DND-41 (cell line): ENCODE data around the gene EIF3A.

Source experiments
- ATAC-seq: fragments of 200-7000 bp; cut with Tn5 transposase; 3 replicates; pipeline ENCODE4 v1.9.1; 2021; ENCODE audit warnings: low read depth; ENCODE audit not compliant: insufficient read depth
- DNase-seq: peaks from one replicate; pipeline ENCODE4 v3.0.0-alpha.2; 2020
- H2AFZ ChIP-seq: 2 replicates; pipeline ENCODE4 v1.6.0; 2012; ENCODE audit warnings: low read depth, low read length
- H3K27ac ChIP-seq: 2 replicates; pipeline ENCODE4 v1.5.1; 2012; ENCODE audit warnings: low read length, inconsistent platforms
- H3K27me3 ChIP-seq: fragments of 200-600 bp; sonication (generic); 2 replicates; pipeline ENCODE4 v1.6.0; 2012; ENCODE audit warnings: low read length, mild to moderate bottlenecking, inconsistent platforms; ENCODE audit not compliant: insufficient read depth, poor library complexity
- H3K36me3 ChIP-seq: 2 replicates; pipeline ENCODE4 v1.5.1; 2012; ENCODE audit warnings: low read length, inconsistent platforms; ENCODE audit not compliant: insufficient read depth
- H3K4me1 ChIP-seq: 2 replicates; pipeline ENCODE4 v1.5.1; 2012; ENCODE audit warnings: mild to moderate bottlenecking, low read length; ENCODE audit not compliant: insufficient read depth
- H3K4me2 ChIP-seq: 2 replicates; pipeline ENCODE4 v1.6.0; 2012; ENCODE audit warnings: mild to moderate bottlenecking, moderate library complexity, low read length, inconsistent platforms; ENCODE audit not compliant: insufficient read depth
- H3K4me3 ChIP-seq, 2 experiments: fragments of 200-600 bp in 1 of 2; shearing (Covaris generic) in 1 of 2; 2 replicates each; pipeline ENCODE4 v1.5.1; 2012 to 2016; ENCODE audit warnings: inconsistent platforms in 2 of 2, low read length in 2 of 2, mild to moderate bottlenecking in 2 of 2, low read depth in 1 of 2, moderate library complexity in 1 of 2
- H3K79me2 ChIP-seq: 2 replicates; pipeline ENCODE4 v1.6.0; 2012; ENCODE audit warnings: low read length, inconsistent platforms; ENCODE audit not compliant: insufficient read depth
- H3K9ac ChIP-seq: 2 replicates; pipeline ENCODE4 v1.6.0; 2012; ENCODE audit warnings: low read depth, mild to moderate bottlenecking, inconsistent platforms, low read length, moderate library complexity
- H3K9me3 ChIP-seq: 2 replicates; pipeline ENCODE4 v1.5.1; 2012; ENCODE audit warnings: low read length, moderate library complexity, mild to moderate bottlenecking, inconsistent platforms; ENCODE audit not compliant: insufficient read depth, severe bottlenecking
- H4K20me1 ChIP-seq: 2 replicates; pipeline ENCODE4 v1.6.0; 2012; ENCODE audit warnings: low read length; ENCODE audit not compliant: insufficient read depth
- EZH2 ChIP-seq: IDR thresholded peaks from 3 replicates; pipeline ENCODE4 v1.6.1; 2012; ENCODE audit warnings: borderline replicate concordance, low read depth, mild to moderate bottlenecking, moderate library complexity, low read length, inconsistent platforms; ENCODE audit not compliant: severe bottlenecking
- TF ChIP-seq, protein P1 (sequence below): IDR thresholded peaks from 2 replicates; pipeline ENCODE4 v1.5.1; 2012; ENCODE audit warnings: borderline replicate concordance, low read length, moderate library complexity, mild to moderate bottlenecking; ENCODE audit not compliant: poor library complexity, severe bottlenecking; ENCODE audit errors: extremely low read depth

The EIF3A gene

GRCh38 chr10:119026301-119027110, 54.1 kb downstream of the EIF3A start:
- TF ChIP-seq, protein P1, sequence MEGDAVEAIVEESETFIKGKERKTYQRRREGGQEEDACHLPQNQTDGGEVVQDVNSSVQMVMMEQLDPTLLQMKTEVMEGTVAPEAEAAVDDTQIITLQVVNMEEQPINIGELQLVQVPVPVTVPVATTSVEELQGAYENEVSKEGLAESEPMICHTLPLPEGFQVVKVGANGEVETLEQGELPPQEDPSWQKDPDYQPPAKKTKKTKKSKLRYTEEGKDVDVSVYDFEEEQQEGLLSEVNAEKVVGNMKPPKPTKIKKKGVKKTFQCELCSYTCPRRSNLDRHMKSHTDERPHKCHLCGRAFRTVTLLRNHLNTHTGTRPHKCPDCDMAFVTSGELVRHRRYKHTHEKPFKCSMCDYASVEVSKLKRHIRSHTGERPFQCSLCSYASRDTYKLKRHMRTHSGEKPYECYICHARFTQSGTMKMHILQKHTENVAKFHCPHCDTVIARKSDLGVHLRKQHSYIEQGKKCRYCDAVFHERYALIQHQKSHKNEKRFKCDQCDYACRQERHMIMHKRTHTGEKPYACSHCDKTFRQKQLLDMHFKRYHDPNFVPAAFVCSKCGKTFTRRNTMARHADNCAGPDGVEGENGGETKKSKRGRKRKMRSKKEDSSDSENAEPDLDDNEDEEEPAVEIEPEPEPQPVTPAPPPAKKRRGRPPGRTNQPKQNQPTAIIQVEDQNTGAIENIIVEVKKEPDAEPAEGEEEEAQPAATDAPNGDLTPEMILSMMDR, result no peak
- TF ChIP-seq EZH2, result no peak
- H3K27me3 ChIP-seq, result no peaks in the 10 kb centered on the region
- H3K4me3 ChIP-seq, result no peak overlapping the region
- DNase-seq (no peak), ATAC-seq (no peak)
- no peak overlapping the region for H3K27ac ChIP-seq
- peaks cover 6% of the 10 kb centered on the region; the same call in 1 of the 2 replicates for H4K20me1 ChIP-seq
- peaks cover 19% of the 10 kb centered on the region for H3K4me1 ChIP-seq
- peaks cover 10% of the 10 kb centered on the region for H3K79me2 ChIP-seq
- peaks cover 3% of the 10 kb centered on the region; the same call in 1 of the 2 replicates for H3K36me3 ChIP-seq
- no peak overlapping the region for H3K9ac ChIP-seq
- no peaks in the 10 kb centered on the region for H3K9me3 ChIP-seq
- H3K4me2 ChIP-seq, result no peak overlapping the region
- H2AFZ ChIP-seq, result no peak overlapping the region

DNA sequence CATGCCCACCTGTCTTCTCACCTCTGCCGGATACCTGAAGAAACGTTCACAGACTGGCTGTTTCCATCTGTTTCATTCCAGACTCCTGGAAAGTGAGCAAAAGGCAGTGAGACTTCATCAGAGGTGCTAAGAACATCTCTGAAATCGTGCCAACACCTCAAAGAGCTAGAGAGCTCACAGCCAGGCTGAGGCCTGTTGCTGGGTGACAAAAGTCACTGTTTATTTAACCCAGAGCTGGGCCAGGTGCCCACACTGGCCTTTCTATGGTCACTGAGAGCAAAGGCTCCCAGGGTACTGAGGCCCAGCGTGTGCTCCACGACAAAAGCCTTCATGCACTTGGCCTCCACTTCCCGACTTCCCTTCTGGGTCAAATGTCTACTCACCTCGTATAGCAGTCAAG, 54.8 kb downstream of the EIF3A start:
- TF ChIP-seq, protein P1, result no peak
- DNase-seq, result no peak

DNA sequence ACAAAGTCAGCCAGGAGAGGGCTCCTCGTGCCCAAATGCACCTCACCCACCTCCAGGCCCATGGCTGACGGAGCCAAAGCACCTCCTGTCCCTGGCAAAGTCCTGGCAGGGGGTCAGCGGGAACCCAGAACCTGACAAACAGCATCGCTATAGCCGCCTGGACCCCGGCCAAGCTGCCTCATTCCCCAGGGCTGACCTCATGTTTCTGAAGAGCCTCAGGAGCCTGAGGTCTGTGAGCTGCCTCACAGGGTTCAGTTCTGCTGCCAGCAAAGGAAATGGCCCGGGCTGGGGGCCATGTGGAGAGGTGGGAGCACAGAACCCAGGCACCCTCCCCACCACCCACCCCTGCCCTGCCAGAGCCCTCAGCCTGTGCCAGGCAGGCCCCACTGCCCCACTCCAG, 55.3 kb downstream of the EIF3A start:
- Histone ChIP-seq H3K27ac (no peak overlapping the region), H2AFZ (no peak overlapping the region), H3K4me1 (peaks cover 8% of the 10 kb centered on the region), H3K36me3 (no peaks in the 10 kb centered on the region), H3K9ac (no peak overlapping the region), H3K4me2 (no peak overlapping the region), H3K79me2 (no peaks in the 10 kb centered on the region), H3K9me3 (no peaks in the 10 kb centered on the region), H4K20me1 (no peaks in the 10 kb centered on the region), H3K27me3 (no peaks in the 10 kb centered on the region), H3K4me3 (no peak overlapping the region)
- no peak for ATAC-seq
- no peak for DNase-seq
- TF ChIP-seq, protein P1, result no peak
- TF ChIP-seq EZH2, result no peak

More for the DNA sequence above, 54.8 kb downstream of the EIF3A start:
- no peaks in the 10 kb centered on the region for H3K27me3 ChIP-seq
- ATAC-seq, result no peak
- no peaks in the 10 kb centered on the region for H4K20me1 ChIP-seq
- H3K79me2 ChIP-seq, result 0 out of 2 replicates have a peak, but pooled peaks cover 3% of the 10 kb centered on the region
- no peak overlapping the region for H3K4me3 ChIP-seq
- no peak overlapping the region for H3K27ac ChIP-seq
- H2AFZ ChIP-seq, result no peak overlapping the region
- H3K36me3 ChIP-seq, result no peaks in the 10 kb centered on the region
- H3K4me2 ChIP-seq, result no peak overlapping the region
- H3K9me3 ChIP-seq, result no peaks in the 10 kb centered on the region
- no peak overlapping the region for H3K9ac ChIP-seq
- H3K4me1 ChIP-seq, result peaks cover 11% of the 10 kb centered on the region
